Peyer's patch (tissue), 4 donors: ENCODE measurements around the gene PVR. TPM values are rescaled to one million over a fixed set of nuclear protein-coding genes. Genes with fewer than 3 reads are reported as not detected.

Experiments used
- DNase-seq, 3 donors: peaks; one replicate each; pipeline ENCODE4 v3.0.0-alpha.2; 2017 to 2019
- H3K27ac ChIP-seq, 4 donors: fragments of 200-600 bp; sonication (generic); one replicate each; pipeline ENCODE4 v1.5.1; 2016 to 2019
- H3K27me3 ChIP-seq, 2 donors: fragments of 200-600 bp; sonication (generic); one replicate each; pipeline ENCODE4 v1.5.1; 2019
- H3K36me3 ChIP-seq, 3 donors: fragments of 200-600 bp; sonication (generic); one replicate each; pipeline ENCODE4 v1.5.1; 2016 to 2019
- H3K4me1 ChIP-seq, 4 donors: fragments of 200-600 bp; sonication (generic); one replicate each; pipeline ENCODE4 v1.5.1; 2016 to 2019
- H3K4me3 ChIP-seq, 4 donors: fragments of 200-600 bp; sonication (generic); 1 replicate in 3 of 4; 2 replicates in 1 of 4; pipeline ENCODE4 v1.5.1; 2016 to 2019; ENCODE audit warnings: mild to moderate bottlenecking in 1 of 4
- H3K9me3 ChIP-seq, 4 donors: fragments of 200-600 bp; sonication (generic); one replicate each; pipeline ENCODE4 v1.5.1; 2016 to 2019; ENCODE audit warnings: mild to moderate bottlenecking in 1 of 4
- POLR2A ChIP-seq, 2 donors: fragments of 450-650 bp; IDR thresholded peaks; one replicate each; pipeline ENCODE4 v1.5.1; 2017; ENCODE audit warnings: antibody characterized with exemption in 2 of 2, mild to moderate bottlenecking in 2 of 2, moderate library complexity in 2 of 2
- total RNA-seq, 4 donors: library from RNA; depleted of rRNA; stranded (reverse); fragments of >200 nt; gene quantifications; one replicate each; pipeline ENCODE4 v1.1.0, GENCODE V29; 2016
- TF ChIP-seq, protein P1 (sequence below), 6 experiments: fragments of 450-650 bp in 4 of 6; fragments of 200-600 bp in 2 of 6; sonication (generic) in 1 of 6; IDR thresholded peaks; one replicate each; pipeline ENCODE4 v1.5.1; 2017 to 2019; ENCODE audit warnings: antibody characterized with exemption in 6 of 6, mild to moderate bottlenecking in 3 of 6, moderate library complexity in 1 of 6

Gene PVR
- total RNA-seq, 4 donors from 2014 or later, result 21.7 to 49.3 (median 40.0) TPM

DNA sequence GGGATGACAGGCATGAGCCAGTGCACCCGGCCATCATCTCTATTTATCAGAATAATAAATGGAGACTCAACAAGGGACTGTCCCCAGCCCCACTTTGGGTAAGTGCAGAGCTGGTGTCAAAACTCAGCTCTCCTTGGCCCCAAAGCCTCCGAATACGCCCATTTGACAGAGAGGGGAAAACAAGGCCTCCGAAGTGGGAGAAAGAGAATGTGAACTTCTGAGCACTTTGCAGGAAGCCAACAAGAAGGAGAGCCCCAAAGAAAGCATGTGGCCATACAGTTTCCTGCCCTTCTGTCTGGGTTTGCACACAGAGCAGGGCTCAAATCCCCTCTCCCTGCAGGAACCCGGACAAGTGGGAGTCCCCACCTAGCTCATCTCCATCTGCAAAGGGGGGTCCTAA lies 56.8 kb downstream of the PVR start:
- Histone ChIP-seq H3K9me3 (no peaks in the 10 kb centered on the region), H3K36me3 (no peaks in the 10 kb centered on the region), H3K27ac (no peak overlapping the region), H3K4me1 (no peaks in the 10 kb centered on the region), H3K4me3 (no peak overlapping the region), H3K27me3 (no peaks in the 10 kb centered on the region)
- DNase-seq, result no peak
- TF ChIP-seq, protein P1, sequence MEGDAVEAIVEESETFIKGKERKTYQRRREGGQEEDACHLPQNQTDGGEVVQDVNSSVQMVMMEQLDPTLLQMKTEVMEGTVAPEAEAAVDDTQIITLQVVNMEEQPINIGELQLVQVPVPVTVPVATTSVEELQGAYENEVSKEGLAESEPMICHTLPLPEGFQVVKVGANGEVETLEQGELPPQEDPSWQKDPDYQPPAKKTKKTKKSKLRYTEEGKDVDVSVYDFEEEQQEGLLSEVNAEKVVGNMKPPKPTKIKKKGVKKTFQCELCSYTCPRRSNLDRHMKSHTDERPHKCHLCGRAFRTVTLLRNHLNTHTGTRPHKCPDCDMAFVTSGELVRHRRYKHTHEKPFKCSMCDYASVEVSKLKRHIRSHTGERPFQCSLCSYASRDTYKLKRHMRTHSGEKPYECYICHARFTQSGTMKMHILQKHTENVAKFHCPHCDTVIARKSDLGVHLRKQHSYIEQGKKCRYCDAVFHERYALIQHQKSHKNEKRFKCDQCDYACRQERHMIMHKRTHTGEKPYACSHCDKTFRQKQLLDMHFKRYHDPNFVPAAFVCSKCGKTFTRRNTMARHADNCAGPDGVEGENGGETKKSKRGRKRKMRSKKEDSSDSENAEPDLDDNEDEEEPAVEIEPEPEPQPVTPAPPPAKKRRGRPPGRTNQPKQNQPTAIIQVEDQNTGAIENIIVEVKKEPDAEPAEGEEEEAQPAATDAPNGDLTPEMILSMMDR (IDR thresholded peaks at IDR 0.05), result no peak
- no peak for TF ChIP-seq POLR2A (IDR thresholded peaks at IDR 0.05)

DNA sequence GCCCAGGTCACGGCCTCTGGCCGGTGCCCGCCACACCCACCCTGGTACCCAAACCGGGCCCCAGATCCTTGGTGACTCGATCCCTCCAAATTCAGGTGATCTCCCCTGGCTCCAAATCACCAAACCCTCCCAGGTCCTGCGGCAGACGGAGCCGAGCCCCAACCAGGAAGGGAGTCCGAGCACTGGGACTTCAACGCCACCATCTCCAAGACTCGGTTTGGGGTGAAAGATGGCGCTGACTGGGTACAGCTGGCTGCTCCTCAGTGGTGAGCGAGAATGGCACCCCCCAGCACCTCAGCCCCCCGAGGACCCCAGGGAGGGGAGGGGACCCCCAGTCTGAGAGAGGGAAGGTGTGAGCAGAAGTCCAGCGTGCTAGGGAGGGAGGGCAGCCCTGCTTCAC lies 57.5 kb downstream of the PVR start:
- Histone ChIP-seq H3K9me3 (no peaks in the 10 kb centered on the region), H3K4me1 (no peaks in the 10 kb centered on the region), H3K27me3 (no peaks in the 10 kb centered on the region), H3K27ac (no peak overlapping the region), H3K36me3 (no peaks in the 10 kb centered on the region), H3K4me3 (no peak overlapping the region)
- no peak for DNase-seq
- TF ChIP-seq, protein P1 (IDR thresholded peaks at IDR 0.05), result no peak
- no peak for TF ChIP-seq POLR2A (IDR thresholded peaks at IDR 0.05)

DNA sequence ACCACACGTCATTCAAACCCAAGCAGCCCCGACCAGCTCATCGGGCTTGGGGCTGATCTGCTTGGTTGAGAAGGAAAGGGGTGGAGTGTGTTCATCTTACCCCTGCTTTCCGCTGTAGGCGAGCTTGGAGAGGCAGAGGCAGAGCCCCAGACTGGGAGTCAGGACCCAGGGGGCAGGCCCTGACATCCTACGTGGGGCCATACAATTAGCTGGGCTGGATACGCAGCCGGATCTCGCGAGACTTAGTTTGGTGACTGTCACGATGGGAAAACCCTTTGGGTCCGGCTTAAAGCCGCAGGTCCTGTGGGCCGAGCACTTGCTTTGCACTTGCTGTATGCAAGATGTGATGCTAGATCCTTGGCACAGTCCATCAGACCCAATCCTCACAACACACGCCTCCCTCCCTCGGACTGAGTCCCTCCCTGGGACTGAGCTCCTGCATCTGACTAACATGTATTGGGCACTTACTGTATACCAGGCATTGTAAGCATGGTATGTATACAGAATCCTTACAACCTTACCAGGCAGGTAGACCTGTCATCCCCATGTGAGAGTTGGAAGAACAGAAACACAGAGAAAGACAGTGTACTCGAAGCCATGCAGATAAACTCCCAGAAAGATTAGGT lies 59.0 kb downstream of the PVR start:
- Histone ChIP-seq H3K27me3 (no peaks in the 10 kb centered on the region), H3K4me1 (no peaks in the 10 kb centered on the region), H3K27ac (no peak overlapping the region), H3K4me3 (no peak overlapping the region), H3K36me3 (no peaks in the 10 kb centered on the region), H3K9me3 (no peaks in the 10 kb centered on the region)
- no peak for TF ChIP-seq POLR2A (IDR thresholded peaks at IDR 0.05)
- TF ChIP-seq, protein P1 (IDR thresholded peaks at IDR 0.05), result no peak
- no peak for DNase-seq

DNA sequence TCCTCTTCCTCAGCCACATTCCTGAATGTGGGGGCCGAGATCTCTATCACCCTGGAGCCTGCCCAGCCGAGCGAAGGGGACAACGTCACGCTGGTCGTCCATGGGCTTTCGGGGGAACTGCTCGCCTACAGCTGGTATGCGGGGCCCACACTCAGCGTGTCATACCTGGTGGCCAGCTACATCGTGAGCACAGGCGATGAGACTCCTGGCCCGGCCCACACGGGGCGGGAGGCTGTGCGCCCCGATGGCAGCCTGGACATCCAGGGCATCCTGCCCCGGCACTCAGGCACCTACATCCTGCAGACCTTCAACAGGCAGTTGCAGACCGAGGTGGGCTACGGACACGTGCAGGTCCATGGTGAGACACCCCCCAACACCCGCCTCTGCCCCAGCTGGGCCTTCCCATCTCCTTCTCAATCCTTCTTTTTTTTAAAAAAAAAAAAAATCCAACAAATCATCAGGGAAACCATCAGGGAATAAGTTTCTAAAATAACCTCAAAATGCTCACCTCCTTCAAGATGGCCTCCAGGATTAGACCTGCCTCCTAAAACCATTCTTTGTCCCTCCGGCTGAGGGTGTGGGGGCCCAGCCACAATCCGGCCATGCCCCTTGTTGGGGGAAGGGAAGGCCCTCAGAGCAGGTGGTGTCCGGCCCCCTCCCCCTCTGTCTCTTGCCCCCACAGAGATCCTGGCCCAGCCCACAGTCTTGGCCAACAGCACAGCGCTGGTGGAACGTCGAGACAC lies 59.8 kb downstream of the PVR start:
- H3K36me3 ChIP-seq, result no peaks in the 10 kb centered on the region
- no peak overlapping the region for H3K4me3 ChIP-seq
- DNase-seq, result no peak
- no peak overlapping the region for H3K27ac ChIP-seq
- TF ChIP-seq POLR2A (IDR thresholded peaks at IDR 0.05), result no peak
- TF ChIP-seq, protein P1 (IDR thresholded peaks at IDR 0.05), result no peak
- H3K27me3 ChIP-seq, result no peaks in the 10 kb centered on the region
- no peaks in the 10 kb centered on the region for H3K4me1 ChIP-seq
- no peaks in the 10 kb centered on the region for H3K9me3 ChIP-seq

DNA sequence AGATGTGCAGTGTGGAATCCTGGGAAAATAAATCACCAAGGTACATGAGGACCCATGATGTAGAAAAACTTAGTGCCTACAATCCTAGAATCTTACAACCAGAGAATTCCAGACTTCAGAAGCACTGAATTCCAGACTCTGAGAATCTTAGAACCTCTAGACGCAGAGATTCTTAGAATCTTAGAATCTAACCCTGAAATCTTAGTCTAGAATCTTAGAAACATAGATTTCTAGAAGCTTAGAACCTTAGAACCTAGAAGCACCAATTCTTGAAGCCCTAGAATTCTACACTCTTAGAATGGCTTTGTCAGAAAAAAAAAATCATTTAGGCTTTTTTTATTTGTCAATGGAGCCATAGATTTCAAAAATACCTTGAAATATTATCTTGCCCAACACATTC lies 61.3 kb downstream of the PVR start:
- no peak overlapping the region for H3K4me3 ChIP-seq
- TF ChIP-seq POLR2A (IDR thresholded peaks at IDR 0.05), result no peak
- TF ChIP-seq, protein P1 (IDR thresholded peaks at IDR 0.05), result no peak
- no peaks in the 10 kb centered on the region for H3K4me1 ChIP-seq
- H3K9me3 ChIP-seq, result no peaks in the 10 kb centered on the region
- no peaks in the 10 kb centered on the region for H3K27me3 ChIP-seq
- DNase-seq, result no peak
- no peak overlapping the region for H3K27ac ChIP-seq
- H3K36me3 ChIP-seq, result no peaks in the 10 kb centered on the region
